Measurements from ENCODE around the gene STOX2. TPM values are rescaled to one million over a fixed set of nuclear protein-coding genes. Genes with fewer than 3 reads are reported as not detected.

The STOX2 gene
- total and polyA plus RNA-seq, 2 of the 13 experiments (the other 11 are each of a cell fraction or from before 2014, with no cell fraction given): 0.01 to 0.15 TPM

GRCh38 chr4:183858011-183858615 is 47.0 kb upstream of the STOX2 start:
- BruUV-seq (replicated peaks): no TSS peak
- H3K79me2 ChIP-seq (ENCODE audit: insufficient read depth, low read length): no peaks in the 10 kb centered on the region
- H3K27me3 ChIP-seq (ENCODE audit: control insufficient read depth in 1 of 2, insufficient read depth in 2 of 2, low read length in 2 of 2): peaks cover 0 to 11% of the 10 kb centered on the region in 2 experiments; a peak in 1 of 5 replicates
- no peaks in the 10 kb centered on the region for H4K20me1 ChIP-seq (ENCODE audit: insufficient read depth, low read length)
- in situ Hi-C loops (cut with HindIII; ENCODE audit: extremely low pct_ligation_motif_present, low pct_unique_long_range_greater_than_20kb): no loop called here
- 60% methylated on average over 14 of the region's 14 CpGs for WGBS (ENCODE audit: low lambda C conversion rate)
- no peak overlapping the region for H3K9ac ChIP-seq (ENCODE audit: insufficient read depth, low read depth, low read length)
- TF ChIP-seq NFIC (IDR thresholded peaks at IDR 0.05; ENCODE audit: low read length) (no peak), TARDBP (CRISPR knock-in tag; IDR thresholded peaks at IDR 0.05) (no peak), ZNF441 (CRISPR knock-in tag; IDR thresholded peaks at IDR 0.05; ENCODE audit: borderline replicate concordance) (no peak), ZNF235 (CRISPR knock-in tag; IDR thresholded peaks at IDR 0.05; ENCODE audit: borderline replicate concordance) (no peak), PRMT3 (CRISPR knock-in tag; IDR thresholded peaks at IDR 0.05; ENCODE audit: borderline replicate concordance, low read depth) (no peak), IRF1 (CRISPR knock-in tag; IDR thresholded peaks at IDR 0.05; ENCODE audit: low read depth) (no peak), ZBTB4 (CRISPR knock-in tag; IDR thresholded peaks at IDR 0.05; ENCODE audit: borderline replicate concordance) (no peak)
- TF ChIP-seq, protein P1, sequence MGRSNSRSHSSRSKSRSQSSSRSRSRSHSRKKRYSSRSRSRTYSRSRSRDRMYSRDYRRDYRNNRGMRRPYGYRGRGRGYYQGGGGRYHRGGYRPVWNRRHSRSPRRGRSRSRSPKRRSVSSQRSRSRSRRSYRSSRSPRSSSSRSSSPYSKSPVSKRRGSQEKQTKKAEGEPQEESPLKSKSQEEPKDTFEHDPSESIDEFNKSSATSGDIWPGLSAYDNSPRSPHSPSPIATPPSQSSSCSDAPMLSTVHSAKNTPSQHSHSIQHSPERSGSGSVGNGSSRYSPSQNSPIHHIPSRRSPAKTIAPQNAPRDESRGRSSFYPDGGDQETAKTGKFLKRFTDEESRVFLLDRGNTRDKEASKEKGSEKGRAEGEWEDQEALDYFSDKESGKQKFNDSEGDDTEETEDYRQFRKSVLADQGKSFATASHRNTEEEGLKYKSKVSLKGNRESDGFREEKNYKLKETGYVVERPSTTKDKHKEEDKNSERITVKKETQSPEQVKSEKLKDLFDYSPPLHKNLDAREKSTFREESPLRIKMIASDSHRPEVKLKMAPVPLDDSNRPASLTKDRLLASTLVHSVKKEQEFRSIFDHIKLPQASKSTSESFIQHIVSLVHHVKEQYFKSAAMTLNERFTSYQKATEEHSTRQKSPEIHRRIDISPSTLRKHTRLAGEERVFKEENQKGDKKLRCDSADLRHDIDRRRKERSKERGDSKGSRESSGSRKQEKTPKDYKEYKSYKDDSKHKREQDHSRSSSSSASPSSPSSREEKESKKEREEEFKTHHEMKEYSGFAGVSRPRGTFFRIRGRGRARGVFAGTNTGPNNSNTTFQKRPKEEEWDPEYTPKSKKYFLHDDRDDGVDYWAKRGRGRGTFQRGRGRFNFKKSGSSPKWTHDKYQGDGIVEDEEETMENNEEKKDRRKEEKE (IDR thresholded peaks at IDR 0.05): no peak
- H3K4me2 ChIP-seq (ENCODE audit: low read depth, low read length): no peak overlapping the region
- H2AFZ ChIP-seq (ENCODE audit: low read length): no peak overlapping the region
- H3K4me3 ChIP-seq (replicated peaks in 1 of 3; ENCODE audit: insufficient read depth in 1 of 3, low read depth in 2 of 3, low read length in 3 of 3): no peak overlapping the region
- no peaks in the 10 kb centered on the region for H3K9me3 ChIP-seq (ENCODE audit: low read length)
- DNase-seq (ENCODE audit: low spot score) (no peak), FAIRE-seq (no peak), ATAC-seq (no peak)
- ChIA-PET POLR2A (no interaction called here), CTCF (ENCODE audit: low intra/inter-chr PET ratio, low total read pairs) (no interaction called here)
- H3K4me1 ChIP-seq (ENCODE audit: insufficient read depth, low read length): no peaks in the 10 kb centered on the region
- intact Hi-C loops (cut with micrococcal nuclease; ENCODE audit: unreplicated experiment): no loop called here
- no peaks in the 10 kb centered on the region for H3K36me3 ChIP-seq (replicated peaks in 1 of 2; ENCODE audit: control insufficient read depth in 1 of 2, insufficient read depth in 2 of 2, low read length in 2 of 2)
- no peak overlapping the region for H3K27ac ChIP-seq (ENCODE audit: extremely low read length, insufficient read depth, low read length)
